ENCODE data around the gene ANGPTL7.

DNA sequence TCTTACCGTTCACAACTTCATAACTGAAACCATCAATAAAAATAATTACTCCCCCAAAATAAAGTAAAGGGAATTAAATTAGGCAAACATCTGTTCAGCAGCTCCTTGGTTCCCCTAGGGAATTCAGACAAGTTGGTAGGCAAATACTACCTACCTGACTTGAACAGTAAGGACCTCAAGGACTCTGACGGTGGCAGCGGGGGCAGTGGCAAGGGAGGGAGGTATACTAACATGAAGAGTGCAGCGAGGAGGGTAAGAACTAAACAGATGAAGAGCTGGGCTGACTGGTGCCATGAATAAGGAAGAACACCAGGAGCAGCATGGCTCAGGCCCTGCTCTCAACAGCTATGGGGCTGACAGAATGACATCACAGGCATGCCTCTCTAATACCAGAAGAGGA, 40.0 kb downstream of the ANGPTL7 start:
- TF ChIP-seq CTCF (IDR thresholded peaks at IDR 0.05; ENCODE audit: low read length) (no peak), EZH2 (optimal IDR thresholded peaks at IDR 0.05; ENCODE audit: low read depth, low read length) (no peak)
